Kidney epithelial cell (primary cell): ENCODE data around the gene DSCAML1. TPM values are rescaled to one million over a fixed set of nuclear protein-coding genes. Genes with fewer than 3 reads are reported as not detected.

Experiments
- DNase-seq: peaks from one replicate; pipeline ENCODE4 v3.0.0-alpha.2; 2010; ENCODE audit warnings: low read depth
- H3K27me3 ChIP-seq: 2 replicates; pipeline ENCODE4 v1.6.0; 2011; ENCODE audit warnings: low read length; ENCODE audit not compliant: control insufficient read depth, insufficient read depth
- H3K36me3 ChIP-seq: 2 replicates; pipeline ENCODE4 v1.5.1; 2011; ENCODE audit warnings: low read length; ENCODE audit not compliant: control insufficient read depth, insufficient read depth
- H3K4me3 ChIP-seq: 2 replicates; pipeline ENCODE4 v1.5.1; 2011; ENCODE audit warnings: low read depth, mild to moderate bottlenecking, control low read depth, low read length
- CTCF ChIP-seq: IDR thresholded peaks from 2 replicates; pipeline ENCODE4 v1.5.1; 2011; ENCODE audit warnings: mild to moderate bottlenecking, moderate library complexity, low read length, control low read depth, inconsistent platforms; ENCODE audit not compliant: insufficient read depth, poor library complexity, severe bottlenecking
- total RNA-seq: library from RNA; depleted of rRNA; stranded (reverse); fragments of >200 nt; gene quantifications from 2 replicates; pipeline ENCODE4 v1.2.3, GENCODE V29; 2015

Gene DSCAML1
- total RNA-seq, 1 donor from 2014 or later: 3.1 TPM

- TF ChIP-seq CTCF: no peak
- DNase-seq: no peak
- Histone ChIP-seq H3K4me3 (no peak overlapping the region), H3K36me3 (no peaks in the 10 kb centered on the region), H3K27me3 (peaks cover 21% of the 10 kb centered on the region)
Measured at GRCh38 chr11:117643606-117644300, 153.3 kb downstream of the DSCAML1 start.

GRCh38 chr11:117642835-117643234 is 154.2 kb downstream of the DSCAML1 start:
- Histone ChIP-seq H3K36me3 (no peaks in the 10 kb centered on the region), H3K4me3 (no peak overlapping the region), H3K27me3 (peaks cover 21% of the 10 kb centered on the region)
- no peak for DNase-seq
- TF ChIP-seq CTCF: no peak

- H3K27me3 ChIP-seq: peaks cover 21% of the 10 kb centered on the region
- H3K4me3 ChIP-seq: no peak overlapping the region
- DNase-seq: no peak
- no peak for TF ChIP-seq CTCF
- H3K36me3 ChIP-seq: no peaks in the 10 kb centered on the region
Measured at GRCh38 chr11:117642396-117642795, 154.6 kb downstream of the DSCAML1 start.

- no peak for DNase-seq
- Histone ChIP-seq H3K27me3 (peaks cover 21% of the 10 kb centered on the region), H3K36me3 (no peaks in the 10 kb centered on the region), H3K4me3 (no peak overlapping the region)
- TF ChIP-seq CTCF: no peak
Measured at GRCh38 chr11:117641008-117641915, 155.8 kb downstream of the DSCAML1 start.

- peaks cover 20% of the 10 kb centered on the region for H3K27me3 ChIP-seq
- H3K36me3 ChIP-seq: no peaks in the 10 kb centered on the region
- no peak for DNase-seq
- TF ChIP-seq CTCF: no peak
- H3K4me3 ChIP-seq: no peak overlapping the region
Measured at GRCh38 chr11:117640041-117640440, 157.0 kb downstream of the DSCAML1 start.
